IPS-15b (cell line): ENCODE measurements around the gene LACC1.

Experiments used
- H3K27me3 ChIP-seq: one replicate; pipeline ENCODE4 v1.6.1; 2013; ENCODE audit warnings: low read length; ENCODE audit not compliant: control insufficient read depth, insufficient read depth
- H3K36me3 ChIP-seq: one replicate; pipeline ENCODE4 v1.6.1; 2013; ENCODE audit warnings: low read length; ENCODE audit not compliant: control insufficient read depth, insufficient read depth
- H3K4me1 ChIP-seq: one replicate; pipeline ENCODE4 v1.6.1; 2013; ENCODE audit warnings: mild to moderate bottlenecking, low read length; ENCODE audit not compliant: control insufficient read depth, insufficient read depth
- H3K4me3 ChIP-seq: one replicate; pipeline ENCODE4 v1.5.1; 2013; ENCODE audit warnings: low read depth, low read length
- H3K9ac ChIP-seq: one replicate; pipeline ENCODE4 v1.6.1; 2013; ENCODE audit warnings: low read depth, mild to moderate bottlenecking, low read length
- H3K9me3 ChIP-seq: one replicate; pipeline ENCODE4 v1.6.1; 2013; ENCODE audit warnings: mild to moderate bottlenecking, low read length; ENCODE audit not compliant: control insufficient read depth, insufficient read depth

The LACC1 gene

DNA sequence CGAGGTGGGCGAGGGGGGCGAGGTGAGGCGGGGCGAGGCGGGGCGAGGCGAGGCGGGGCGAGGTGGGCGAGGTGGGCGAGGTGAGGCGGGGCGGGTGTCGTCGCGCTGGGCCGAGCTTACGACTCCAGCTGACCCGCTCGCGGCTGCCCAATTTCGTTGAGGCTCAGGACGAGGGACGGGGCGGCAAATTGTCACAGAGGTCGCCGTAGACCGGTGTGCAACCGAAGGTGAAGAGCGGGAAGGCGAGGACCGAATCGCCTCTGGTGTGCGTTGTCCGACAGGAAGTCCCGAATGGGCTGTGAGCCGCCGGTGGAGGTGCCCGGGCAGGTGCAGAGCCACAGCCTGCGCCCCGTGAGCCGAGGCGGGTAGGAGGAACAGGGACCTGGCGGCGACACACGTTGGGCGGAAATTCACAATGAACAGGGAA lies at the start of gene LACC1:
Gene LACC1 (plus strand): TSS at position 150 of the 427 bp plus-strand sequence. CDS start 1,082 bp downstream, outside the sequence.
- H3K9me3 ChIP-seq, result no peaks in the 10 kb centered on the region
- peak within 1 kb of the TSS; percentile 72 for H3K4me3 ChIP-seq
- H3K4me1 ChIP-seq, result peaks cover 11% of the 10 kb centered on the region
- H3K36me3 ChIP-seq, result no peaks in the 10 kb centered on the region
- peaks cover 16% of the 10 kb centered on the region for H3K27me3 ChIP-seq
- peak within 1 kb of the TSS; percentile 57 for H3K9ac ChIP-seq

DNA sequence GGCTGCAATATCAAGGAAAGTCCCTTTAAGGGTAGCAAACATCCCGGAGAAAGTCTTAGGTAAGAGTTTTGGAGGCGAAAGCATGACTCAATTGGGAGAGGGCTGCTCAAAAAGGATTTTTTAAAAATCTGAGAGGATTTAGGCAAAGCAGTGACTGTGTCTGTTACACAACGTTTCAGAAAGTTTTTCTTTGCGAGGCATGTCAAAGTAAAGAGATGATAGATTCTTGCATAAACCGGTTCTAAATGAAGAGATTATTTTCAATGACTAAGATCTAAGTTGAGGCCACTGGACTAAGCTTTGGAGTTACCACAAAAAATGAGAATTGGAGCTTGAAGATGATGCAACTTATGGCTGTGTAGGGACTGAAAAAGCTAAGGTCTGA lies 49.2 kb upstream of the LACC1 start:
- H3K9ac ChIP-seq, result no peak overlapping the region
- H3K4me3 ChIP-seq, result no peak overlapping the region
- no peaks in the 10 kb centered on the region for H3K36me3 ChIP-seq
- no peaks in the 10 kb centered on the region for H3K9me3 ChIP-seq
- no peaks in the 10 kb centered on the region for H3K4me1 ChIP-seq
- no peaks in the 10 kb centered on the region for H3K27me3 ChIP-seq

- Histone ChIP-seq H3K27me3 (no peaks in the 10 kb centered on the region), H3K9ac (no peak overlapping the region), H3K4me1 (no peaks in the 10 kb centered on the region), H3K4me3 (no peak overlapping the region), H3K9me3 (no peaks in the 10 kb centered on the region), H3K36me3 (no peaks in the 10 kb centered on the region)
These were observed 48.6 kb upstream of the LACC1 start for GRCh38 chr13:43831088-43831487.

- H3K4me3 ChIP-seq, result no peak overlapping the region
- H3K36me3 ChIP-seq, result no peaks in the 10 kb centered on the region
- H3K9ac ChIP-seq, result no peak overlapping the region
- H3K27me3 ChIP-seq, result no peaks in the 10 kb centered on the region
- no peaks in the 10 kb centered on the region for H3K9me3 ChIP-seq
- H3K4me1 ChIP-seq, result no peaks in the 10 kb centered on the region
These were observed 44.0 kb upstream of the LACC1 start for GRCh38 chr13:43835701-43836100.

GRCh38 chr13:43838909-43839308 lies 40.8 kb upstream of the LACC1 start:
- no peak overlapping the region for H3K4me3 ChIP-seq
- H3K27me3 ChIP-seq, result no peaks in the 10 kb centered on the region
- no peaks in the 10 kb centered on the region for H3K36me3 ChIP-seq
- H3K4me1 ChIP-seq, result no peaks in the 10 kb centered on the region
- no peaks in the 10 kb centered on the region for H3K9me3 ChIP-seq
- no peak overlapping the region for H3K9ac ChIP-seq

- no peaks in the 10 kb centered on the region for H3K27me3 ChIP-seq
- peaks cover 3% of the 10 kb centered on the region for H3K9me3 ChIP-seq
- no peaks in the 10 kb centered on the region for H3K36me3 ChIP-seq
- no peaks in the 10 kb centered on the region for H3K4me1 ChIP-seq
- no peak overlapping the region for H3K4me3 ChIP-seq
- H3K9ac ChIP-seq, result no peak overlapping the region
These were observed 33.1 kb upstream of the LACC1 start for GRCh38 chr13:43846496-43847158.

GRCh38 chr13:43848001-43848649 lies 31.6 kb upstream of the LACC1 start:
- H3K4me1 ChIP-seq, result no peaks in the 10 kb centered on the region
- H3K9me3 ChIP-seq, result peaks cover 4% of the 10 kb centered on the region
- no peaks in the 10 kb centered on the region for H3K36me3 ChIP-seq
- H3K9ac ChIP-seq, result no peak overlapping the region
- no peaks in the 10 kb centered on the region for H3K27me3 ChIP-seq
- no peak overlapping the region for H3K4me3 ChIP-seq

DNA sequence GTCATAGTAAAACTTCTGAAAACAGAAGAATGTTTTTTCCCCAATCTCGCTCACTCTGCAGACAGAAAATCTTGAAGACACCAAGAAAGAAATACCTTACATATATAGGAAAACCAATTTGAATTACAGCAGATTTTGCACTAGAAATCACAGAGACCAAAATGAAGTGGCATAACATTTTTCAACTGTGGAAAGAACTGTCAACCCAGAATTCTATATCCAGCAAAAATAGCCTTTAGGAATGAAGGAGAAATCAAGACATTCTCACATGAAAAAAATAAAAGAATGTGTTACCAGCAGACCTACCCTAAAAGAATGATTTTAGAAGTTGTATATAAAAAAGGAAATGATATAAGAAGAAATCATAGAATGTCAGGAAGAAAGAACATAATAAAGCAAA lies 28.8 kb upstream of the LACC1 start:
- Histone ChIP-seq H3K36me3 (no peaks in the 10 kb centered on the region), H3K9me3 (peaks cover 9% of the 10 kb centered on the region), H3K4me1 (no peaks in the 10 kb centered on the region), H3K27me3 (no peaks in the 10 kb centered on the region), H3K4me3 (no peak overlapping the region), H3K9ac (no peak overlapping the region)

DNA sequence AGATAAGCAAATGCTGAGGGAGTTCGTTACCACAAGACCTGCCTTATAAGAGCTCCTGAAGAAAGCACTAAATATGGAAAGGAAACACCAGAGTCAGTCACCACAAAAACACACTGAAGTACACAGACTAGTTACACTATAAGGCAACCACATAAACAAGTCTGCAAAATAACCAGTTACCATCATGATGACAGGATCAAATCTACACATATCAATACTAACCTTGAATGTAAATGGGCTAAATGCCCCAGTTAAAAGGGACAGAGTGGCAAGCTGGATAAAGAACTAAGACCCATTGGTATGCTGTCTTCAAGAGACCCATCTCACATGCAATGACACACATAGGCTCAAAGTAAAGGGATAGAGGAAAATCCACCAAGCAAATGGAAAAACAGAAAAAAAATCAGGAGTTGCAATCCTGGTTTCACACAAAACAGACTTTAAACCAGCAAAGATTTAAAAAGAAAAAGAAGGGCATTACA lies 26.7 kb upstream of the LACC1 start:
- Histone ChIP-seq H3K36me3 (no peaks in the 10 kb centered on the region), H3K9ac (no peak overlapping the region), H3K4me3 (no peak overlapping the region), H3K9me3 (peaks cover 9% of the 10 kb centered on the region), H3K4me1 (no peaks in the 10 kb centered on the region), H3K27me3 (no peaks in the 10 kb centered on the region)

DNA sequence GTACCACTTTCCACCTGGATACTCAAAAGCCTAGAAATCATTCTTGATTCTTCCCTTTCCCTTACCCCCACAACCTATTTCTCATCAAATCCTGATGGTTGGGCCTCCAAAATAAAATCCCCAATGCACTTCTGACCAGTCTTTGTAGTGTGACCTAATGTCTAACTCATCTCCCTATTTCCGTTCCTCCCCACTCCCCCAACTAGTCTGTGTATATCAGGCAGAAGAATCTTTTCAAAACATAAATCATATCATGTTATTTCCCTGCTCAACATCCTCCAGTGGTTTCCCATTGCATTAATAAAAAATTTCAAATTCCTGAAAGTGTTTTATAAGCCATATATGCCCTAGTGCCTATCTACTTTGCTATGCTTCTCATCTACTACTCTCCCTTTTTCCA lies 17.8 kb upstream of the LACC1 start:
- Histone ChIP-seq H3K36me3 (no peaks in the 10 kb centered on the region), H3K4me3 (no peak overlapping the region), H3K4me1 (no peaks in the 10 kb centered on the region), H3K9ac (no peak overlapping the region), H3K9me3 (no peaks in the 10 kb centered on the region), H3K27me3 (no peaks in the 10 kb centered on the region)

- Histone ChIP-seq H3K4me1 (no peaks in the 10 kb centered on the region), H3K9ac (no peak overlapping the region), H3K9me3 (no peaks in the 10 kb centered on the region), H3K36me3 (no peaks in the 10 kb centered on the region), H3K27me3 (no peaks in the 10 kb centered on the region), H3K4me3 (no peak overlapping the region)
These were observed 14.8 kb upstream of the LACC1 start for GRCh38 chr13:43864921-43865320.

DNA sequence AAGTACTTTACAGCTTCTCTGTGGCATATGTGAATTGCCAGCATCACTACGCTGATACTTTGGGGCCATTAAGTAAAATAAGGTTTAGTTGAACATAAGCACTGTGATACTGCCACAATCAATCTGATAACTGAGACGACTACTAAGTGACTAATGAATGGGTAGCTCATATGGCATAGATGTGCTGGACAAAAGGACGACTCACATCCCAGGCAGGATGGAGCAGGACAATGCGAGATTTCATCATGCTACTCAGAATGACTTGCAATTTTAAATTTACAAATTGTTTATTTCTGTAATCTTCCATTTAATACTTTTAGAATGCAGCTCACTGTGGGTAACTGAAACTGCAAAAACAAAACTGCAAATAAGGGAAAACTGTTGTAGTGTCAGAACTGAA lies 13.8 kb upstream of the LACC1 start:
- H3K4me3 ChIP-seq, result no peak overlapping the region
- H3K36me3 ChIP-seq, result no peaks in the 10 kb centered on the region
- H3K9me3 ChIP-seq, result no peaks in the 10 kb centered on the region
- H3K27me3 ChIP-seq, result no peaks in the 10 kb centered on the region
- no peaks in the 10 kb centered on the region for H3K4me1 ChIP-seq
- H3K9ac ChIP-seq, result no peak overlapping the region
